ENCODE results near the gene CHD1.
A peak's percentile ranks its signal among the peaks of the same experiment; 100 is the strongest.

Gene CHD1

DNA sequence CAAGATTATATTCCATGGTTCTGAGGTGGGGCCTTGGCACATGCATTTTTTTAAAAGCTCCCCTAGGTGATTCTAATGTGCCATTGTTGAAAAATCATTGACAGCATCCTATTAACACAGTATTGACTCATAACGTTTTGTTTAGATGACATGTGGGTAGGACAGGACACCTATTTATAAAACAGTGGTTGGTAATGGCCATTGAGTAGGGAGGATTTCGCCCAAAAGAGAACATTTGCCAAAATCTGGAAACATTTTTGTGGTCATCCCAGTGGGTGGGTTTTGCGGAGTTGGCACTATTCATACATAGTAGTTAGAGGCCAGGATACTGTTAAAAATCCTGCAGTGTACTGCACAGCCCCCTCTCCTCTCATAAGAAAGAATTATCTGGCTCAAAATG lies 6.4 kb upstream of the CHD1 start:
- Histone ChIP-seq H3K79me2 (ENCODE audit: control insufficient read depth, insufficient read depth, low read length, unreplicated experiment) (peaks cover 40% of the 10 kb centered on the region), H3K36me3 (ENCODE audit: insufficient read depth, low read length) (peaks cover 17% of the 10 kb centered on the region), H2AFZ (ENCODE audit: low read length, unreplicated experiment) (no peak overlapping the region), H3K4me1 (ENCODE audit: control insufficient read depth, insufficient read depth, low read length, unreplicated experiment) (peaks cover 25% of the 10 kb centered on the region), H3K27ac (ENCODE audit: low read depth, low read length) (no peak overlapping the region), H3K4me3 (ENCODE audit: low read depth, low read length) (no peak overlapping the region), H3K27me3 (ENCODE audit: insufficient read depth, low read length) (no peaks in the 10 kb centered on the region)

GRCh38 chr5:98934546-98934945 lies 5.7 kb upstream of the CHD1 start:
- H3K36me3 ChIP-seq (ENCODE audit: insufficient read depth, low read length) = peaks cover 18% of the 10 kb centered on the region
- no peak overlapping the region for H3K27ac ChIP-seq (ENCODE audit: low read depth, low read length)
- no peak overlapping the region for H2AFZ ChIP-seq (ENCODE audit: low read length, unreplicated experiment)
- no peak overlapping the region for H3K4me3 ChIP-seq (ENCODE audit: low read depth, low read length)
- H3K4me1 ChIP-seq (ENCODE audit: control insufficient read depth, insufficient read depth, low read length, unreplicated experiment) = peaks cover 24% of the 10 kb centered on the region
- peaks cover 46% of the 10 kb centered on the region for H3K79me2 ChIP-seq (ENCODE audit: control insufficient read depth, insufficient read depth, low read length, unreplicated experiment)
- no peaks in the 10 kb centered on the region for H3K27me3 ChIP-seq (ENCODE audit: insufficient read depth, low read length)

- Histone ChIP-seq H3K36me3 (ENCODE audit: insufficient read depth, low read length) (peaks cover 18% of the 10 kb centered on the region), H3K4me3 (ENCODE audit: low read depth, low read length) (no peak overlapping the region), H2AFZ (ENCODE audit: low read length, unreplicated experiment) (no peak overlapping the region), H3K4me1 (ENCODE audit: control insufficient read depth, insufficient read depth, low read length, unreplicated experiment) (peaks cover 20% of the 10 kb centered on the region), H3K27ac (ENCODE audit: low read depth, low read length) (no peak overlapping the region), H3K79me2 (ENCODE audit: control insufficient read depth, insufficient read depth, low read length, unreplicated experiment) (peaks cover 46% of the 10 kb centered on the region), H3K27me3 (ENCODE audit: insufficient read depth, low read length) (no peaks in the 10 kb centered on the region)
These were observed 4.8 kb upstream of the CHD1 start for GRCh38 chr5:98933445-98934072.

DNA sequence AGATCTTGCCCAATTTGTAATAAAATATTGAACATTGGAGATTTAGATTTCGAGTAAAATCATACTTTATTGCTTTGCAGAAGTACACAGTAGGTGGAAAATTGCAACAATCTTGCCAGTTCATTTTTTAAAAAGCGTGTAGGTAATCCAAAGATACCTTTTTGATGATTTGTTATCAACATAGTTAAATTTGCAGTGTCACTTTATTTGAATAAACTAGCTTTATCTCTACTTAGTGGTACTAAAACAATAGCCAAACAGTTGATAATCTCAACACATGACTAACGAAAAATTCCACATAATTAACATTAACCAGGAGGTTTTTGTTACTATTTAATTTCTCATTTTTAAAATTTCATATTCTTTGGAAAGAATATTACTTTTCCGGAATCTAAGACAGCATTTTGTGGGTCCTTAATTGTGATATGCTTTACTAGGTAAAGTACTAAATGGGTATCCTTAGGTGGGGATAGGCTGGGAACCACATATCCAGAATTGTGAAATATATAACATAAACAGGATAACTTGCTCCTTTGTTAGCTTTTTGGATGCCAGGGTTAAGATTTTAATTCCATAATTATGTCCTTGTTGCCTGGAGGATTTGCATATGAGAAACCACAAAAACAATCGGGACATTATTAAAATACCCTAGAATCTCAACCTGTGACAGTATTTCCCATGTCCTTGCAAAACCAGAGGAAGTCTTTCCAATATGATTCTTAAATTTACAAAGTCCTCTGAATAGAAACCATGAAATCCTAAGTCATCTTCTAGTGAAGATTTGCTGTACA lies 2.4 kb upstream of the CHD1 start:
- no peak overlapping the region for H2AFZ ChIP-seq (ENCODE audit: low read length, unreplicated experiment)
- H3K4me1 ChIP-seq (ENCODE audit: control insufficient read depth, insufficient read depth, low read length, unreplicated experiment) = peaks cover 16% of the 10 kb centered on the region
- peaks cover 61% of the 10 kb centered on the region for H3K79me2 ChIP-seq (ENCODE audit: control insufficient read depth, insufficient read depth, low read length, unreplicated experiment)
- H3K4me3 ChIP-seq (ENCODE audit: low read depth, low read length) = peak overlapping the region; percentile 90; the same call in 1 of the 2 replicates
- H3K36me3 ChIP-seq (ENCODE audit: insufficient read depth, low read length) = peaks cover 18% of the 10 kb centered on the region
- no peaks in the 10 kb centered on the region for H3K27me3 ChIP-seq (ENCODE audit: insufficient read depth, low read length)
- H3K27ac ChIP-seq (ENCODE audit: low read depth, low read length) = peak overlapping the region; percentile 100; the same call in 1 of the 2 replicates

DNA sequence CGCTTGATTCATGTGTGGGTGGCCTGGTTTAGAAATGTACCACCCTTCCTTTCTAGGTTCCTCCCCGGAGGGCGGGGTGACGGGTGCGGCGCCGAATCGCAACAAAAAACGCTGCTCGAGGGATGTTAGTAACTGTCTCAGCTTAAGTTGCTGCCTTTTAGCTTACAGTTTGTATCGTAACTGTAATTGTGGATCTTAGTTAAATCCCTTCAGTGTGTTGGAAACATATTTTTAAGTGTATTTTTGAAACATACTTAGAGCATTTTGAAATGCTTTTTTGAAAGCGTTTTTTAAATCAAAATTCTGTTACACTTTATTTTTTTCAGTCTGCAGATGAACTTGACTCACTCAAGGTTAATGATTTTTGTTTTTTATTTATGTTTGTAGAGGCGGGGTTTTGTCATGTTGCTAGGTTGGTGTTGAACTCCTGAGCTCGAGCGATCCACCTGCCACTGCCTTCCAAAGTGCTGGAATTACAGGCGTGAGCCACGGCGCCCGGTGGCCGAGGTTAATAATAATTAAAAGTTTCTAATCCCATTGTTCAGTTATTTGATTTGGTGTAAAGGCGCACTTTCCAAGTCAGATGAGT lies 997 bp upstream of the CHD1 start:
- Histone ChIP-seq H3K79me2 (ENCODE audit: control insufficient read depth, insufficient read depth, low read length, unreplicated experiment) (peaks cover 68% of the 10 kb centered on the region), H3K27ac (ENCODE audit: low read depth, low read length) (peak overlapping the region; percentile 100), H2AFZ (ENCODE audit: low read length, unreplicated experiment) (no peak overlapping the region)

GRCh38 chr5:98927989-98928872 lies 576 bp downstream of the CHD1 start:
- Histone ChIP-seq H2AFZ (ENCODE audit: low read length, unreplicated experiment) (peak overlapping the region; percentile 44), H3K4me1 (ENCODE audit: control insufficient read depth, insufficient read depth, low read length, unreplicated experiment) (peaks cover 16% of the 10 kb centered on the region), H3K27ac (ENCODE audit: low read depth, low read length) (peak overlapping the region; percentile 100), H3K27me3 (ENCODE audit: insufficient read depth, low read length) (no peaks in the 10 kb centered on the region), H3K36me3 (ENCODE audit: insufficient read depth, low read length) (peaks cover 29% of the 10 kb centered on the region), H3K4me3 (ENCODE audit: low read depth, low read length) (peak overlapping the region; percentile 90), H3K79me2 (ENCODE audit: control insufficient read depth, insufficient read depth, low read length, unreplicated experiment) (peaks cover 76% of the 10 kb centered on the region)

More for the DNA sequence above, 997 bp upstream of the CHD1 start:
- H3K36me3 ChIP-seq (ENCODE audit: insufficient read depth, low read length) = peaks cover 25% of the 10 kb centered on the region
- H3K4me1 ChIP-seq (ENCODE audit: control insufficient read depth, insufficient read depth, low read length, unreplicated experiment) = peaks cover 16% of the 10 kb centered on the region
- H3K27me3 ChIP-seq (ENCODE audit: insufficient read depth, low read length) = no peaks in the 10 kb centered on the region
- peak overlapping the region; percentile 90 for H3K4me3 ChIP-seq (ENCODE audit: low read depth, low read length)

GRCh38 chr5:98927242-98927988 lies 1.4 kb downstream of the CHD1 start:
- H3K4me3 ChIP-seq (ENCODE audit: low read depth, low read length) = peak overlapping the region; percentile 90
- H3K36me3 ChIP-seq (ENCODE audit: insufficient read depth, low read length) = peaks cover 29% of the 10 kb centered on the region
- peaks cover 16% of the 10 kb centered on the region for H3K4me1 ChIP-seq (ENCODE audit: control insufficient read depth, insufficient read depth, low read length, unreplicated experiment)
- H3K27me3 ChIP-seq (ENCODE audit: insufficient read depth, low read length) = no peaks in the 10 kb centered on the region
- no peak overlapping the region for H2AFZ ChIP-seq (ENCODE audit: low read length, unreplicated experiment)
- peaks cover 79% of the 10 kb centered on the region for H3K79me2 ChIP-seq (ENCODE audit: control insufficient read depth, insufficient read depth, low read length, unreplicated experiment)
- H3K27ac ChIP-seq (ENCODE audit: low read depth, low read length) = peak overlapping the region; percentile 100

DNA sequence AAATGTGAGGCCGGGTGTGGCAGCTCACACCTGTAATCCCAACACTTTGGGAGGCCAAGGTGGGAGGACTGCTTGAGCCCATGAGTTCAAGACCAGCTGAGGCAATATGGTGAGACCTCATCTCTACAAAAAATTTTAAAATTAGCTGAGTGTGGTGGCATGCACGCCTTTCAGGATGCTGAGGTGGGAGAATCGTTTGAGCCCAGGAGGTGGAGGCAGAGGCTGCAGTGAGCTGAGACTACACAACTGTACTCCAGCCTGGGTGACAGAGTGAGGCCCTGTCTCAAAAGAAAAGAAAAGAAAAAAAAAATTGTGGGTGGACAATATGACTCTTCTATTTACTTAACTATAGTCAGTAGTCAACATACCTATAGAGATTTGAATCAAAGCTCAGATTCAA lies 4.8 kb downstream of the CHD1 start:
- H3K36me3 ChIP-seq (ENCODE audit: insufficient read depth, low read length) = peaks cover 17% of the 10 kb centered on the region

DNA sequence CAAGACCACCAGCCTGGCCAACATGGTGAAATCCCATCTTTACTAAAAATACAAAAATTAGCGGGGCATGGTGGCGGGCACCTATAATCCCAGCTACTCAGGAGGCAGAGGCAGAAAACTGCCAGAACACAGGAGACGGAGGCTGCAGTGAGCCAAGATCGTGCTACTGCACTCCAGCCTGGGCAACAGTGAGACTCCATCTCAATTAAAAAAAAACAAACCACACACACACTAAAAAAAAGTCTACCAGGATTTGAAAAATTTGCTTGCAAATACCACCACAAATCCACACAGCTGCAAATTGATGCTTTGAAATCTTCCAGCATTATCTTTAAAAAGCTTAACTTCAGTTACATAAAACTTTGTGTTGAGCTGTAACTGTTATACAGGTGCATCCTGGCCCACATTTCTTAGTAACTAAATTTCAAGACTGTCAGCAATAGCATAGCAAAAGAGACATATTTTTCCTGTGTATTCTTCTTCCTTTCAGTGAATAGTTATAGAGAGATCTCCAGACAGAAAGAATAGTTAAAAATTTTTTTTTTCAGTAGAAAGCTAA lies 6.8 kb downstream of the CHD1 start:
- H3K36me3 ChIP-seq (ENCODE audit: insufficient read depth, low read length) = peaks cover 20% of the 10 kb centered on the region
- no peak overlapping the region for H3K4me3 ChIP-seq (ENCODE audit: low read depth, low read length)
- peaks cover 91% of the 10 kb centered on the region for H3K79me2 ChIP-seq (ENCODE audit: control insufficient read depth, insufficient read depth, low read length, unreplicated experiment)
- H3K27ac ChIP-seq (ENCODE audit: low read depth, low read length) = no peak overlapping the region
- no peak overlapping the region for H2AFZ ChIP-seq (ENCODE audit: low read length, unreplicated experiment)
- peaks cover 10% of the 10 kb centered on the region for H3K4me1 ChIP-seq (ENCODE audit: control insufficient read depth, insufficient read depth, low read length, unreplicated experiment)
- H3K27me3 ChIP-seq (ENCODE audit: insufficient read depth, low read length) = no peaks in the 10 kb centered on the region

More for the DNA sequence above, 4.8 kb downstream of the CHD1 start:
- Histone ChIP-seq H3K4me3 (ENCODE audit: low read depth, low read length) (no peak overlapping the region), H3K4me1 (ENCODE audit: control insufficient read depth, insufficient read depth, low read length, unreplicated experiment) (peaks cover 3% of the 10 kb centered on the region), H2AFZ (ENCODE audit: low read length, unreplicated experiment) (no peak overlapping the region), H3K79me2 (ENCODE audit: control insufficient read depth, insufficient read depth, low read length, unreplicated experiment) (peaks cover 83% of the 10 kb centered on the region), H3K27ac (ENCODE audit: low read depth, low read length) (no peak overlapping the region), H3K27me3 (ENCODE audit: insufficient read depth, low read length) (no peaks in the 10 kb centered on the region)
